Raji (cell line): ENCODE data around the gene CDX1.

Experiments
- POLR2A ChIP-seq: IDR thresholded peaks from 2 replicates; pipeline ENCODE4 v1.6.1; 2011; ENCODE audit warnings: low read depth, low read length, control low read depth; ENCODE audit not compliant: insufficient read depth

The CDX1 gene

GRCh38 chr5:150175536-150175935, 9.0 kb downstream of the CDX1 start:
- TF ChIP-seq POLR2A = no peak

GRCh38 chr5:150176745-150177477, 10.3 kb downstream of the CDX1 start:
- TF ChIP-seq POLR2A = no peak

- TF ChIP-seq POLR2A = no peak
Measured at GRCh38 chr5:150177721-150178120, 11.1 kb downstream of the CDX1 start.

- TF ChIP-seq POLR2A = no peak
Measured at GRCh38 chr5:150178262-150178661, 11.7 kb downstream of the CDX1 start.

GRCh38 chr5:150179019-150179620, 12.5 kb downstream of the CDX1 start:
- TF ChIP-seq POLR2A = no peak

- no peak for TF ChIP-seq POLR2A
Measured at GRCh38 chr5:150180241-150181026, 13.9 kb downstream of the CDX1 start.

- no peak for TF ChIP-seq POLR2A
Measured at GRCh38 chr5:150181027-150181426, 14.4 kb downstream of the CDX1 start.

- TF ChIP-seq POLR2A = no peak
Measured at GRCh38 chr5:150181766-150182545, 15.4 kb downstream of the CDX1 start.

GRCh38 chr5:150182774-150183173, 16.2 kb downstream of the CDX1 start:
- TF ChIP-seq POLR2A = no peak

GRCh38 chr5:150183436-150183835, 16.9 kb downstream of the CDX1 start:
- no peak for TF ChIP-seq POLR2A

GRCh38 chr5:150184006-150184405, 17.4 kb downstream of the CDX1 start:
- TF ChIP-seq POLR2A = no peak

GRCh38 chr5:150184990-150185912, 18.7 kb downstream of the CDX1 start:
- TF ChIP-seq POLR2A = no peak

GRCh38 chr5:150186137-150186536, 19.6 kb downstream of the CDX1 start:
- TF ChIP-seq POLR2A = no peak

GRCh38 chr5:150186897-150187296, 20.3 kb downstream of the CDX1 start:
- no peak for TF ChIP-seq POLR2A
